HFFc6 (cell line): ENCODE data around the gene NCKAP5. TPM values are rescaled to one million over a fixed set of nuclear protein-coding genes. Genes with fewer than 3 reads are reported as not detected.

Experiments used
- DNase-seq: peaks from one replicate; pipeline ENCODE4 v3.0.0-alpha.2; 2018
- H3K27ac Mint-ChIP-seq: 2 replicates; pipeline ENCODE4 v1.8.0; 2020; ENCODE audit warnings: mild to moderate bottlenecking, mixed read lengths
- H3K27me3 Mint-ChIP-seq: 2 replicates; pipeline ENCODE4 v1.8.0; 2021; ENCODE audit warnings: mild to moderate bottlenecking, moderate library complexity, mixed read lengths; ENCODE audit not compliant: insufficient read depth
- H3K36me3 Mint-ChIP-seq: 2 replicates; pipeline ENCODE4 v1.8.0; 2021; ENCODE audit warnings: low read depth, mixed read lengths
- H3K4me1 Mint-ChIP-seq: 2 replicates; pipeline ENCODE4 v1.8.0; 2020; ENCODE audit warnings: low read depth, mixed read lengths
- H3K4me3 Mint-ChIP-seq: 2 replicates; pipeline ENCODE4 v1.8.0; 2020; ENCODE audit warnings: mild to moderate bottlenecking, moderate library complexity, mixed read lengths
- H3K9me3 Mint-ChIP-seq: 2 replicates; pipeline ENCODE4 v1.8.0; 2020; ENCODE audit warnings: mild to moderate bottlenecking, mixed read lengths
- total RNA-seq, 6 experiments: library from RNA; stranded (reverse); fragmentation: NEBNext Ultra II Directional; extraction: Animal tissue kit (Norgen Biotek cat#: 25700); gene quantifications; 2 replicates in 1 of 6; 3 replicates in 5 of 6; pipeline ENCODE4 v1.2.3, GENCODE V29; 2021
- TF ChIP-seq, protein P1 (sequence below): fragments of 200-600 bp; sonication (generic); IDR thresholded peaks from 2 replicates; pipeline ENCODE4 v1.5.0; 2021; ENCODE audit warnings: antibody characterized with exemption, mild to moderate bottlenecking

NCKAP5 gene
- total RNA-seq, 6 experiments from 2014 or later: 0.31 to 4.0 (median 3.1) TPM

- peak; percentile 39 for DNase-seq
- peak overlapping the region; percentile 66; the same call in 1 of the 2 replicates for H3K27ac Mint-ChIP-seq
- H3K4me1 Mint-ChIP-seq: peaks cover 56% of the 10 kb centered on the region
These were observed 280.6 kb downstream of the NCKAP5 start for GRCh38 chr2:133287709-133288108.

GRCh38 chr2:133286326-133286922 is 281.8 kb downstream of the NCKAP5 start:
- peak overlapping the region; percentile 77 for H3K27ac Mint-ChIP-seq
- peak; percentile 16 for DNase-seq
- no peaks in the 10 kb centered on the region; the same call in 1 of the 2 replicates for H3K36me3 Mint-ChIP-seq
- peaks cover 52% of the 10 kb centered on the region for H3K4me1 Mint-ChIP-seq
- peak overlapping the region; percentile 21; the same call in 1 of the 2 replicates for H3K4me3 Mint-ChIP-seq
- TF ChIP-seq, protein P1, sequence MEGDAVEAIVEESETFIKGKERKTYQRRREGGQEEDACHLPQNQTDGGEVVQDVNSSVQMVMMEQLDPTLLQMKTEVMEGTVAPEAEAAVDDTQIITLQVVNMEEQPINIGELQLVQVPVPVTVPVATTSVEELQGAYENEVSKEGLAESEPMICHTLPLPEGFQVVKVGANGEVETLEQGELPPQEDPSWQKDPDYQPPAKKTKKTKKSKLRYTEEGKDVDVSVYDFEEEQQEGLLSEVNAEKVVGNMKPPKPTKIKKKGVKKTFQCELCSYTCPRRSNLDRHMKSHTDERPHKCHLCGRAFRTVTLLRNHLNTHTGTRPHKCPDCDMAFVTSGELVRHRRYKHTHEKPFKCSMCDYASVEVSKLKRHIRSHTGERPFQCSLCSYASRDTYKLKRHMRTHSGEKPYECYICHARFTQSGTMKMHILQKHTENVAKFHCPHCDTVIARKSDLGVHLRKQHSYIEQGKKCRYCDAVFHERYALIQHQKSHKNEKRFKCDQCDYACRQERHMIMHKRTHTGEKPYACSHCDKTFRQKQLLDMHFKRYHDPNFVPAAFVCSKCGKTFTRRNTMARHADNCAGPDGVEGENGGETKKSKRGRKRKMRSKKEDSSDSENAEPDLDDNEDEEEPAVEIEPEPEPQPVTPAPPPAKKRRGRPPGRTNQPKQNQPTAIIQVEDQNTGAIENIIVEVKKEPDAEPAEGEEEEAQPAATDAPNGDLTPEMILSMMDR: peak; percentile 70
- no peaks in the 10 kb centered on the region; the same call in 1 of the 2 replicates for H3K9me3 Mint-ChIP-seq
- H3K27me3 Mint-ChIP-seq: no peaks in the 10 kb centered on the region; the same call in none of the 2 replicates

More at GRCh38 chr2:133287709-133288108, 280.6 kb downstream of the NCKAP5 start:
- H3K27me3 Mint-ChIP-seq: no peaks in the 10 kb centered on the region; the same call in none of the 2 replicates
- H3K36me3 Mint-ChIP-seq: no peaks in the 10 kb centered on the region; the same call in 1 of the 2 replicates
- peak overlapping the region; percentile 2; the same call in 1 of the 2 replicates for H3K4me3 Mint-ChIP-seq
- H3K9me3 Mint-ChIP-seq: no peaks in the 10 kb centered on the region; the same call in 1 of the 2 replicates
- TF ChIP-seq, protein P1: no peak

- H3K9me3 Mint-ChIP-seq: no peaks in the 10 kb centered on the region
- no peaks in the 10 kb centered on the region for H3K4me1 Mint-ChIP-seq
- H3K36me3 Mint-ChIP-seq: no peaks in the 10 kb centered on the region
- H3K4me3 Mint-ChIP-seq: no peak overlapping the region
- H3K27ac Mint-ChIP-seq: no peak overlapping the region
- DNase-seq: no peak
- TF ChIP-seq, protein P1: no peak
- no peaks in the 10 kb centered on the region; the same call in none of the 2 replicates for H3K27me3 Mint-ChIP-seq
These were observed 295.2 kb downstream of the NCKAP5 start for GRCh38 chr2:133273031-133273430.

DNA sequence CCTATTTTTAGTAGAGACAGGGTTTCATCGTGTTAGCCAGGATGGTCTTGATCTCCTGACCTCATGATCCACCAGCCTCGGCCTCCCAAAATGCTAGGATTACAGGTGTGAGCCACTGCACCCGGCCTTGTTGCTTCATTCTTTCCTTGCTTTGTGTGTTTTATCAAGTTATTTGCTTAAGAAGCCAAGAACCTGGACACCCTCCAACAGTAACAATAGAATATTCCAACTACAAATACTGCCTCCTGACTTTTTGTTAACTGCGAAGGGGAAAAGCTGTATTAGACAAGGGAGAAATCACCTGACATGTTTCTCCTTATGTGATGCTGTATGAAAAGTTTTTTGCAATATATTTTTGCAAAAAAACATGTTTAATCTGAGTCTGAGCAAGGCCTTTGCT is 297.2 kb downstream of the NCKAP5 start:
- Mint-ChIP-seq H3K27me3 (no peaks in the 10 kb centered on the region; the same call in none of the 2 replicates), H3K9me3 (no peaks in the 10 kb centered on the region), H3K4me1 (peaks cover 6% of the 10 kb centered on the region; the same call in 1 of the 2 replicates), H3K27ac (no peak overlapping the region), H3K36me3 (no peaks in the 10 kb centered on the region), H3K4me3 (no peak overlapping the region)
- TF ChIP-seq, protein P1: no peak
- DNase-seq: no peak

DNA sequence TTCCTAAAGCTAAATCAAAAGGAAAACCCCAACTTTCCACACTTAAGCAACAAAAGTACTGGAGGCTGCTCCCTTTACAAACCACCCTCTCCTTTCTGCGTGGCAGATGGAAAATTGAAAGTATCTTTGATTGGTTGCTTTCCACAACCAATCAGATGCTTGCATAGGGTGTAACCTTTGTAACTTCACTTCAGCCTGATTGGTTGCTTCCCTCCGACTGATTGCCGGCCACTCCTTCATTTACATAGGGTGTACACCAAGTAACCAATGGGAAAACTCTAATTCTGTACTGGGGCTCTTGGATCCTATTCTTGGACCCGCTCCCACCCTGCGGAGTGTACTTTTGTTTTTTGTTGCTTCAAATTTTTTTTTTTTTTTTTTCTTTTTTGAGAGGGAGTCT is 297.7 kb downstream of the NCKAP5 start:
- Mint-ChIP-seq H3K9me3 (no peaks in the 10 kb centered on the region), H3K27ac (no peak overlapping the region), H3K36me3 (no peaks in the 10 kb centered on the region), H3K27me3 (no peaks in the 10 kb centered on the region; the same call in none of the 2 replicates), H3K4me1 (peaks cover 6% of the 10 kb centered on the region; the same call in 1 of the 2 replicates), H3K4me3 (no peak overlapping the region)
- TF ChIP-seq, protein P1: no peak
- DNase-seq: no peak
